HEK293T (cell line): ENCODE measurements around the gene RNGTT.

Experiments
- CTCF ChIA-PET: fragments of 350-600 bp; formaldehyde crosslinking; extraction: SDS; loops from one replicate; lab custom pipeline; 2021; ENCODE audit warnings: antibody characterized with exemption, inconsistent platforms; lab: Yijun Ruan, JAX
- POLR2A ChIA-PET: fragments of 350-600 bp; formaldehyde crosslinking; extraction: SDS; loops from one replicate; lab custom pipeline; 2020; ENCODE audit warnings: antibody characterized with exemption, inconsistent platforms; lab: Yijun Ruan, JAX
- DNase-seq: peaks from one replicate; pipeline ENCODE4 v3.0.0; 2012; ENCODE audit warnings: mixed read lengths; ENCODE audit errors: extremely low spot score
- ARNT ChIP-seq: fragments of 450-650 bp; IDR thresholded peaks from 2 replicates; pipeline ENCODE4 v1.6.1; 2017; ENCODE audit warnings: mild to moderate bottlenecking
- BHLHE40 ChIP-seq: fragments of 450-650 bp; IDR thresholded peaks from 2 replicates; pipeline ENCODE4 v1.6.1; 2016; ENCODE audit warnings: mild to moderate bottlenecking, moderate library complexity, borderline replicate concordance
- CTBP1 ChIP-seq: fragments of 450-650 bp; IDR thresholded peaks from 2 replicates; pipeline ENCODE4 v1.6.1; 2016; ENCODE audit warnings: borderline replicate concordance
- ELF4 ChIP-seq: fragments of 450-650 bp; IDR thresholded peaks from 2 replicates; pipeline ENCODE4 v1.6.1; 2017; ENCODE audit warnings: antibody characterized with exemption
- FOXA1 ChIP-seq: fragments of 450-650 bp; IDR thresholded peaks from 2 replicates; pipeline ENCODE4 v1.6.1; 2016; ENCODE audit warnings: mild to moderate bottlenecking
- FOXK2 ChIP-seq: fragments of 450-650 bp; IDR thresholded peaks from 2 replicates; pipeline ENCODE4 v1.6.1; 2016; ENCODE audit warnings: mild to moderate bottlenecking
- FOXM1 ChIP-seq: fragments of 450-650 bp; IDR thresholded peaks from 2 replicates; pipeline ENCODE4 v1.6.1; 2017; ENCODE audit warnings: mild to moderate bottlenecking, borderline replicate concordance
- HDGF ChIP-seq: fragments of 450-650 bp; IDR thresholded peaks from 2 replicates; pipeline ENCODE4 v1.6.1; 2017; ENCODE audit warnings: antibody characterized with exemption, borderline replicate concordance
- L3MBTL2 ChIP-seq: fragments of 450-650 bp; conservative IDR thresholded peaks from 2 replicates; pipeline ENCODE4 v1.6.1; 2016; ENCODE audit warnings: mild to moderate bottlenecking
- LEF1 ChIP-seq: fragments of 450-650 bp; IDR thresholded peaks from 2 replicates; pipeline ENCODE4 v1.6.1; 2017; ENCODE audit warnings: mild to moderate bottlenecking, borderline replicate concordance
- NFRKB ChIP-seq: fragments of 450-650 bp; IDR thresholded peaks from 2 replicates; pipeline ENCODE4 v1.6.1; 2016; ENCODE audit warnings: mild to moderate bottlenecking, moderate library complexity
- PKNOX1 ChIP-seq: fragments of 450-650 bp; IDR thresholded peaks from 2 replicates; pipeline ENCODE4 v1.6.1; 2016
- SP1 ChIP-seq: fragments of 450-650 bp; IDR thresholded peaks from 2 replicates; pipeline ENCODE4 v1.6.1; 2017
- SUZ12 ChIP-seq: fragments of 450-650 bp; IDR thresholded peaks from 2 replicates; pipeline ENCODE4 v1.6.1; 2016; ENCODE audit warnings: mild to moderate bottlenecking
- TARDBP ChIP-seq: fragments of 450-650 bp; IDR thresholded peaks from 2 replicates; pipeline ENCODE4 v1.6.1; 2016
- ZNF384 ChIP-seq: fragments of 450-650 bp; IDR thresholded peaks from 2 replicates; pipeline ENCODE4 v1.6.1; 2016

The RNGTT gene

GRCh38 chr6:88655586-88655985, 307.8 kb downstream of the RNGTT start:
- POLR2A ChIA-PET: no interaction called here
- CTCF ChIA-PET: no interaction called here
- DNase-seq: no peak
- TF ChIP-seq PKNOX1: no peak
- no peak for TF ChIP-seq ELF4
- no peak for TF ChIP-seq ARNT
- no peak for TF ChIP-seq FOXM1
- no peak for TF ChIP-seq FOXA1
- TF ChIP-seq ZNF384: no peak
- TF ChIP-seq NFRKB: no peak
- no peak for TF ChIP-seq FOXK2
- no peak for TF ChIP-seq LEF1
- TF ChIP-seq L3MBTL2: no peak
- no peak for TF ChIP-seq SP1
- TF ChIP-seq BHLHE40: no peak
- TF ChIP-seq HDGF: no peak
- no peak for TF ChIP-seq TARDBP
- no peak for TF ChIP-seq CTBP1
- no peak for TF ChIP-seq SUZ12

GRCh38 chr6:88653936-88654335, 309.5 kb downstream of the RNGTT start:
- CTCF ChIA-PET: interaction anchor here (0.8 kb wide), 1 partner anchor 13 kb away, joined by 3 read pairs; no protein-coding TSS in a partner anchor
- no peak for DNase-seq
- no peak for TF ChIP-seq SUZ12
- POLR2A ChIA-PET: no interaction called here

- POLR2A ChIA-PET: no interaction called here
- TF ChIP-seq L3MBTL2: no peak
- TF ChIP-seq LEF1: no peak
- CTCF ChIA-PET: no interaction called here
- no peak for DNase-seq
These were observed 312.0 kb downstream of the RNGTT start for GRCh38 chr6:88651400-88651799.

- POLR2A ChIA-PET: no interaction called here
- no peak for DNase-seq
- CTCF ChIA-PET: no interaction called here
- TF ChIP-seq CTBP1 (no peak), ARNT (no peak), FOXK2 (no peak), FOXA1 (no peak), SP1 (no peak), ZNF384 (no peak), SUZ12 (no peak), BHLHE40 (no peak), ELF4 (no peak), TARDBP (no peak), LEF1 (no peak), HDGF (no peak), L3MBTL2 (no peak), FOXM1 (no peak), PKNOX1 (no peak), NFRKB (no peak)
These were observed 312.4 kb downstream of the RNGTT start for GRCh38 chr6:88650979-88651378.

- TF ChIP-seq HDGF (no peak), ARNT (no peak), FOXA1 (no peak), SP1 (no peak), PKNOX1 (no peak), SUZ12 (no peak)
- ChIA-PET CTCF (no interaction called here), POLR2A (interaction anchor here (0.6 kb wide), 1 partner anchor 9 kb away, joined by 3 read pairs; no protein-coding TSS in a partner anchor)
- DNase-seq: no peak
These were observed 313.3 kb downstream of the RNGTT start for GRCh38 chr6:88650029-88650619.

- no peak for TF ChIP-seq SUZ12
- no peak for TF ChIP-seq PKNOX1
- TF ChIP-seq SP1: no peak
- no peak for TF ChIP-seq TARDBP
- TF ChIP-seq L3MBTL2: no peak
- TF ChIP-seq BHLHE40: no peak
- TF ChIP-seq HDGF: no peak
- no peak for TF ChIP-seq ZNF384
- no peak for TF ChIP-seq NFRKB
- TF ChIP-seq FOXA1: no peak
- TF ChIP-seq FOXK2: no peak
- ChIA-PET POLR2A (interaction anchor here (0.6 kb wide), 1 partner anchor 9 kb away, joined by 3 read pairs; no protein-coding TSS in a partner anchor), CTCF (interaction anchor here (0.6 to 1.2 kb wide), 3 partner anchors 12 to 140 kb away, joined by 3 to 4 read pairs (median 3); no protein-coding TSS in a partner anchor)
- DNase-seq: no peak
These were observed 322.1 kb downstream of the RNGTT start for GRCh38 chr6:88641178-88641903.
